Peyer's patch (tissue), 4 donors: ENCODE results near the gene JUNB. TPM values are rescaled to one million over a fixed set of nuclear protein-coding genes. Genes with fewer than 3 reads are reported as not detected.
A peak's percentile ranks its signal among the peaks of the same experiment; 100 is the strongest.

Experiments
- DNase-seq, 3 donors: peaks; one replicate each; pipeline ENCODE4 v3.0.0-alpha.2; 2017 to 2019
- H3K27ac ChIP-seq, 4 donors: fragments of 200-600 bp; sonication (generic); one replicate each; pipeline ENCODE4 v1.5.1; 2016 to 2019
- H3K27me3 ChIP-seq, 2 donors: fragments of 200-600 bp; sonication (generic); one replicate each; pipeline ENCODE4 v1.5.1; 2019
- H3K36me3 ChIP-seq, 3 donors: fragments of 200-600 bp; sonication (generic); one replicate each; pipeline ENCODE4 v1.5.1; 2016 to 2019
- H3K4me1 ChIP-seq, 4 donors: fragments of 200-600 bp; sonication (generic); one replicate each; pipeline ENCODE4 v1.5.1; 2016 to 2019
- H3K4me3 ChIP-seq, 4 donors: fragments of 200-600 bp; sonication (generic); 1 replicate in 3 of 4; 2 replicates in 1 of 4; pipeline ENCODE4 v1.5.1; 2016 to 2019; ENCODE audit warnings: mild to moderate bottlenecking in 1 of 4
- H3K9me3 ChIP-seq, 4 donors: fragments of 200-600 bp; sonication (generic); one replicate each; pipeline ENCODE4 v1.5.1; 2016 to 2019; ENCODE audit warnings: mild to moderate bottlenecking in 1 of 4
- POLR2A ChIP-seq, 2 donors: fragments of 450-650 bp; IDR thresholded peaks; one replicate each; pipeline ENCODE4 v1.5.1; 2017; ENCODE audit warnings: antibody characterized with exemption in 2 of 2, mild to moderate bottlenecking in 2 of 2, moderate library complexity in 2 of 2
- total RNA-seq, 4 donors: library from RNA; depleted of rRNA; stranded (reverse); fragments of >200 nt; gene quantifications; one replicate each; pipeline ENCODE4 v1.1.0, GENCODE V29; 2016
- TF ChIP-seq, protein P1 (sequence below), 6 experiments: fragments of 450-650 bp in 4 of 6; fragments of 200-600 bp in 2 of 6; sonication (generic) in 1 of 6; IDR thresholded peaks; one replicate each; pipeline ENCODE4 v1.5.1; 2017 to 2019; ENCODE audit warnings: antibody characterized with exemption in 6 of 6, mild to moderate bottlenecking in 3 of 6, moderate library complexity in 1 of 6

Gene JUNB
- total RNA-seq, 4 donors from 2014 or later, result 111 to 324 (median 152) TPM

GRCh38 chr19:12784394-12784870 lies 6.9 kb upstream of the JUNB start:
- Histone ChIP-seq H3K27ac (peak overlapping the region; percentile 97 to 100 (median 100)), H3K36me3 (no peaks in the 10 kb centered on the region), H3K9me3 (no peaks in the 10 kb centered on the region), H3K4me3 (no peak overlapping the region), H3K4me1 (peaks cover 24 to 72% (median 49%) of the 10 kb centered on the region in 4 donors), H3K27me3 (no peaks in the 10 kb centered on the region)
- TF ChIP-seq POLR2A (IDR thresholded peaks at IDR 0.05), result no peak
- TF ChIP-seq, protein P1, sequence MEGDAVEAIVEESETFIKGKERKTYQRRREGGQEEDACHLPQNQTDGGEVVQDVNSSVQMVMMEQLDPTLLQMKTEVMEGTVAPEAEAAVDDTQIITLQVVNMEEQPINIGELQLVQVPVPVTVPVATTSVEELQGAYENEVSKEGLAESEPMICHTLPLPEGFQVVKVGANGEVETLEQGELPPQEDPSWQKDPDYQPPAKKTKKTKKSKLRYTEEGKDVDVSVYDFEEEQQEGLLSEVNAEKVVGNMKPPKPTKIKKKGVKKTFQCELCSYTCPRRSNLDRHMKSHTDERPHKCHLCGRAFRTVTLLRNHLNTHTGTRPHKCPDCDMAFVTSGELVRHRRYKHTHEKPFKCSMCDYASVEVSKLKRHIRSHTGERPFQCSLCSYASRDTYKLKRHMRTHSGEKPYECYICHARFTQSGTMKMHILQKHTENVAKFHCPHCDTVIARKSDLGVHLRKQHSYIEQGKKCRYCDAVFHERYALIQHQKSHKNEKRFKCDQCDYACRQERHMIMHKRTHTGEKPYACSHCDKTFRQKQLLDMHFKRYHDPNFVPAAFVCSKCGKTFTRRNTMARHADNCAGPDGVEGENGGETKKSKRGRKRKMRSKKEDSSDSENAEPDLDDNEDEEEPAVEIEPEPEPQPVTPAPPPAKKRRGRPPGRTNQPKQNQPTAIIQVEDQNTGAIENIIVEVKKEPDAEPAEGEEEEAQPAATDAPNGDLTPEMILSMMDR (IDR thresholded peaks at IDR 0.05), result no peak
- peak in 1 of 3 donors; percentile 52 for DNase-seq

DNA sequence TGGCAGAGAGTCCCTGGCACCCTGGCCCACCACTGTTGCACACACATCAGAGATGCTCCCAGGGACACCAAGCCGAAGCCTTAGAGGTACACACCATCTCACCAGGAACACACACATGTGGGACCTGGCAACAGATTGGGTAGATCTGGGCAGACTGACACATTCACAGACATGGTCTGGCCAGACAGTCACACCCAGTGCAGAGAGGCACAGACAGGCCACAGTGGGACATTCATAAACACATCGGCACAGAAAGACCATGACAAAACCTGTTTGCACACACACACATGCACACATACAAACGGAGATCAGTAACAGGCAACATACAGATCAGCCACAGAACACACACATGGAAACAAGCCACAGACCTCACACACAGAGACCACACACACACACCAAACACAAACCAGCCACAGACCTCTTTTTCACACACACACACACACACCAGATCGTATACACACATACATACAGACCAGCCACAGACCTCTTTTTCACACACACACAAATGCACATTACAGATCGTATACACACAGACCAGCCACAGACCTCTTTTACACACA lies 6.3 kb upstream of the JUNB start:
- no peaks in the 10 kb centered on the region for H3K36me3 ChIP-seq
- H3K27ac ChIP-seq, result peak overlapping the region; percentile 97 to 100 (median 100)
- no peaks in the 10 kb centered on the region for H3K9me3 ChIP-seq
- peaks cover 24 to 72% (median 49%) of the 10 kb centered on the region in 4 donors for H3K4me1 ChIP-seq
- no peaks in the 10 kb centered on the region for H3K27me3 ChIP-seq
- H3K4me3 ChIP-seq, result no peak overlapping the region
- peak in 1 of 3 donors; percentile 56 for DNase-seq
- TF ChIP-seq, protein P1 (IDR thresholded peaks at IDR 0.05), result no peak
- TF ChIP-seq POLR2A (IDR thresholded peaks at IDR 0.05), result no peak

DNA sequence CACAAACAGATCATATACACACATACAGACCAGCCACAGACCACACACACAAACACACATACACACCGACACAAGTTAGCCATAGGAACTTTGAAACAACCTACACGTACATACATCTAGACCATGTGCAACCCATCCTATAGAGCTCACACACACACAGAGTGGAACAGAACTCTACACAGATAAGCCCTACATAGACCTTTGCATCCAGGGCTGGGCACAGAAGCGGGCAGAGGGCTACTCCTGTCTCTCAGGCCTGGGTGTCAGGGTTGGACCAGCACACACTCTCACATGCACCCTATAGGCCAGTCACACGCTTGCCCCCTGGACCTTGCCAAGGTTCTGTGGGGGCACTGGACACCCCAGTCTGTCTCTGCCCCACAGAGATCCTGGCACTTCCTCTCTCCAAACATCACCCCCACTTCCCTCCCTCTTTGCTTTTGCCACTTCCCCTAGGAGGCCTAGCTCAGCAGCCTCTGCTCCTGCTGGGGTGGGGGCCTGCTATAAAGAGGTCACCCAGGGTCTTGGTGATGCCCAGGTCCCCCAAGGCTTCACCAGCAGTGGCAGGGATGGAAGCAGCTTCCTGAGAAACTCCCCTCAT lies 5.8 kb upstream of the JUNB start:
- Histone ChIP-seq H3K4me3 (no peak overlapping the region), H3K27ac (peak overlapping the region; percentile 97 to 100 (median 100)), H3K4me1 (peaks cover 24 to 72% (median 49%) of the 10 kb centered on the region in 4 donors), H3K27me3 (no peaks in the 10 kb centered on the region), H3K36me3 (no peaks in the 10 kb centered on the region), H3K9me3 (no peaks in the 10 kb centered on the region)
- DNase-seq, result peak in 2 of 3 donors; percentile 71 to 77
- TF ChIP-seq, protein P1 (IDR thresholded peaks at IDR 0.05), result no peak
- TF ChIP-seq POLR2A (IDR thresholded peaks at IDR 0.05), result peak in 1 of 2 donors; percentile 62

DNA sequence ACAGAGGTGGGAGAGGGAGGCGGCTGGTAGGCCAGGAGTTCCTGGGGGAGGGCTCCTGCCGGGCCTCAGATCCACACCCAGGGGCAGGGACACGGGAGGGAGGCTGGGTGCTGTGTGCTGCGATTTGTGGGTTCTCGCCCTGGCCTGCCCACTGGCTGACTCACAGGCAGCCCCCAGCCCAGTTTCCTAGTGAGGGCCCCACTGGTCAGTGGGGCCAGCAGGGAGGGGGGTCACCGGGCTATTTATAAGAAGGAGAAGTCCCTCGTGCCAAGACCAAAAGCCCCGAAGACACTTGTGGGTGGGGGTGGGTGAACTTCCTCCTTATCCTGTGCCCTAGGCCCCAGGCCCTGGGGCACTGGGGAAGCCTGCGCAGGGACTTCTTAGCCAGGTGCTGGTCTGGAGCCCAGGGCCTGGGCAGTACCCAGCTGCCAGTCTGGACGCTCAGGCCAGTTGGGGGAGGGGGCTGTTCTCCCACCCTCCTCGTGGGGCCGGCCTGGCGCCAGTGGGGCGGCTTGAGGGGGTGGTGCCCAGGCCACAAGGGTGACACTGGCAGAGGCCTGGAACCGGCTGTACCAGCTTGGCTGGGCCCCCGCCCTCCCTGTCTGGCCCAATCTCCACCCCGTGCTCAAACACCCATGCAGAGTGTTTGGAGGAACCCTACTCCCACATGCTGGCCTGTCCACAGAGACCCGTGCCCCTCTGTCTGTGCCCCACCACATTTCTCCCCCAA lies 5.0 kb upstream of the JUNB start:
- H3K4me1 ChIP-seq, result peaks cover 24 to 72% (median 48%) of the 10 kb centered on the region in 4 donors
- DNase-seq, result peak; percentile 74 to 82 (median 81)
- no peaks in the 10 kb centered on the region for H3K36me3 ChIP-seq
- no peak overlapping the region for H3K4me3 ChIP-seq
- peak overlapping the region; percentile 97 to 100 (median 100) for H3K27ac ChIP-seq
- peak in 1 of 2 donors; percentile 2 for TF ChIP-seq POLR2A (IDR thresholded peaks at IDR 0.05)
- TF ChIP-seq, protein P1 (IDR thresholded peaks at IDR 0.05), result no peak
- H3K9me3 ChIP-seq, result no peaks in the 10 kb centered on the region
- H3K27me3 ChIP-seq, result no peaks in the 10 kb centered on the region

DNA sequence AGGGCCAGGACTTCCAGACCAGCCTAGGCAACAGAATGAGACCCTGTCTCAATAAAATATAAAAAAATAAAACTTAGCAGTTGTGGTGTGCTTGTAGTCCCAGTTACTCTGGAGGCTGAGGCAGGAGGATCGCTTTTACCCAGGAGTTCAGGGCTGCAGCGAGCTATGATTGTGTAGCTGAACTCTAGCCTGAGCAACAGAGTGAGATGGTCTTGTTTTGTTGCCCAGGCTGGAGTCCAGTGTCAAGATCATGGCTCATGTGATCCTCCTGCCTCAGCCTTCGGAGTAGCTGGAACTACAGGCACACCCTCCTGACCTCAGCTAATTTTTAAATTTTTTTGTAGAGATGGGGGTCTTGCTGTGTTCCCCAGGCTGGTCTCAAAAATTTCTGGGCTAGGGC lies 4.3 kb upstream of the JUNB start:
- Histone ChIP-seq H3K27ac (peak overlapping the region; percentile 97 to 100 (median 100)), H3K27me3 (no peaks in the 10 kb centered on the region), H3K4me3 (no peak overlapping the region), H3K9me3 (no peaks in the 10 kb centered on the region), H3K4me1 (peaks cover 24 to 66% (median 46%) of the 10 kb centered on the region in 4 donors), H3K36me3 (no peaks in the 10 kb centered on the region)
- DNase-seq, result no peak
- TF ChIP-seq, protein P1 (IDR thresholded peaks at IDR 0.05), result no peak
- TF ChIP-seq POLR2A (IDR thresholded peaks at IDR 0.05), result no peak
